SK-N-SH (cell line): ENCODE measurements around the gene RASD2. TPM values are rescaled to one million over a fixed set of nuclear protein-coding genes. Genes with fewer than 3 reads are reported as not detected.

Experiments
- CTCF ChIA-PET: fragments of 300-600, 350-600 bp; formaldehyde crosslinking; extraction: SDS; loops from one replicate; lab custom pipeline; 2021; lab: Yijun Ruan, JAX
- POLR2A ChIA-PET: fragments of 350-600 bp; sonication (Branson Sonifier 250); formaldehyde crosslinking; extraction: SDS; loops from one replicate; lab custom pipeline; 2020; ENCODE audit warnings: antibody characterized with exemption, inconsistent platforms; lab: Yijun Ruan, JAX
- DNase-seq: peaks from one replicate; pipeline ENCODE4 v3.0.0; 2012
- H2AFZ ChIP-seq: fragments of 200-600 bp; sonication (generic); 2 replicates; pipeline ENCODE4 v1.8.1; 2016; ENCODE audit warnings: antibody characterized with exemption, mild to moderate bottlenecking, low read depth
- H3F3A ChIP-seq: fragments of 200-600 bp; sonication (generic); replicated peaks from 2 replicates; pipeline ENCODE3; 2016; ENCODE audit warnings: antibody characterized with exemption, mild to moderate bottlenecking; ENCODE audit not compliant: insufficient read depth
- H3K27ac ChIP-seq, 2 experiments: fragments of 200-500 bp in 1 of 2; fragments of 200-600 bp in 1 of 2; sonication (Bioruptor generic) in 1 of 2; sonication (generic), shearing (Covaris generic) in 1 of 2; 2 replicates each; pipeline versions ENCODE4 v1.5.1 to v1.6.1; 2014 to 2016; ENCODE audit warnings: low read depth in 2 of 2, inconsistent platforms in 1 of 2, low read length in 1 of 2, mild to moderate bottlenecking in 1 of 2, mixed read lengths in 1 of 2
- H3K27me3 ChIP-seq: fragments of 200-600 bp; sonication (generic), shearing (Covaris generic); 2 replicates; pipeline ENCODE4 v1.6.1; 2016; ENCODE audit warnings: mixed run types; ENCODE audit not compliant: insufficient read depth
- H3K36me3 ChIP-seq, 2 experiments: fragments of 200-500 bp in 1 of 2; fragments of 200-600 bp in 1 of 2; sonication (Bioruptor generic) in 1 of 2; sonication (generic) in 1 of 2; replicated peaks in 1 of 2; 2 replicates each; pipeline versions ENCODE3 to v1.5.1; 2014 to 2016; ENCODE audit warnings: low read length in 1 of 2, mild to moderate bottlenecking in 1 of 2; ENCODE audit not compliant: insufficient read depth in 2 of 2, control insufficient read depth in 1 of 2
- H3K4me1 ChIP-seq, 2 experiments: fragments of 200-500 bp in 1 of 2; fragments of 200-600 bp in 1 of 2; sonication (Bioruptor generic) in 1 of 2; sonication (generic), shearing (Covaris generic) in 1 of 2; 2 replicates each; pipeline versions ENCODE4 v1.5.1 to v1.6.1; 2014 to 2016; ENCODE audit warnings: low read depth in 1 of 2, low read length in 1 of 2, mixed run types in 1 of 2; ENCODE audit not compliant: insufficient read depth in 2 of 2, control insufficient read depth in 1 of 2
- H3K4me2 ChIP-seq: fragments of 200-600 bp; sonication (generic), shearing (Covaris generic); 2 replicates; pipeline ENCODE4 v1.6.1; 2017; ENCODE audit warnings: mixed run types
- H3K4me3 ChIP-seq, 2 experiments: fragments of 200-500 bp in 1 of 2; fragments of 200-600 bp in 1 of 2; sonication (Bioruptor generic) in 1 of 2; sonication (generic), shearing (Covaris generic) in 1 of 2; 2 replicates each; pipeline versions ENCODE4 v1.5.1 to v1.8.1; 2014 to 2016; ENCODE audit warnings: low read depth in 2 of 2, inconsistent platforms in 1 of 2, low read length in 1 of 2, mild to moderate bottlenecking in 1 of 2, mixed read lengths in 1 of 2, moderate library complexity in 1 of 2
- H3K79me2 ChIP-seq: fragments of 200-600 bp; sonication (generic); 2 replicates; pipeline ENCODE4 v1.8.1; 2017; ENCODE audit warnings: mild to moderate bottlenecking; ENCODE audit not compliant: insufficient read depth
- H3K9ac ChIP-seq: fragments of 200-600 bp; sonication (generic); 2 replicates; pipeline ENCODE4 v1.6.1; 2017; ENCODE audit warnings: mixed run types
- H3K9me2 ChIP-seq: fragments of 200-600 bp; sonication (generic); 2 replicates; pipeline ENCODE4 v1.6.1; 2017; ENCODE audit warnings: mixed run types
- H3K9me3 ChIP-seq: fragments of 200-600 bp; sonication (generic); 2 replicates; pipeline ENCODE4 v1.6.1; 2017; ENCODE audit warnings: mixed run types, mild to moderate bottlenecking, moderate library complexity
- H4K20me1 ChIP-seq: fragments of 200-600 bp; sonication (generic); 2 replicates; pipeline ENCODE4 v1.6.1; 2017; ENCODE audit warnings: mild to moderate bottlenecking, mixed run types; ENCODE audit not compliant: insufficient read depth
- CTCF ChIP-seq: fragments of 200-600 bp; sonication (generic); IDR thresholded peaks from 2 replicates; pipeline ENCODE4 v1.6.1; 2017; ENCODE audit warnings: antibody characterized with exemption, mild to moderate bottlenecking, moderate library complexity
- ELF1 ChIP-seq: IDR thresholded peaks from 2 replicates; pipeline ENCODE4 v1.4.0; 2012
- EP300 ChIP-seq, 2 experiments: IDR thresholded peaks; 2 replicates each; pipeline versions ENCODE4 v1.4.0 to v1.6.1; 2012; ENCODE audit warnings: borderline replicate concordance in 1 of 2, low read depth in 1 of 2, low read length in 1 of 2
- FOSL2 ChIP-seq: IDR thresholded peaks from 2 replicates; pipeline ENCODE4 v1.4.0; 2012; ENCODE audit warnings: low read depth, mild to moderate bottlenecking, moderate library complexity, borderline replicate concordance
- FOXJ3 ChIP-seq: sonication (generic); formaldehyde crosslinking; IDR thresholded peaks from 2 replicates; pipeline ENCODE4 v1.5.1; 2020; ENCODE audit warnings: mild to moderate bottlenecking, missing genetic modification reagents
- IRF3 ChIP-seq: fragments of 150-350 bp; IDR thresholded peaks from 2 replicates; pipeline ENCODE4 v1.6.1; 2016; ENCODE audit warnings: mild to moderate bottlenecking, low read depth, low read length
- MAX ChIP-seq: IDR thresholded peaks from 2 replicates; pipeline ENCODE4 v1.4.0; 2012; ENCODE audit warnings: low read depth
- MXI1 ChIP-seq: IDR thresholded peaks from 2 replicates; pipeline ENCODE4 v1.6.1; 2012; ENCODE audit warnings: mild to moderate bottlenecking, low read depth, low read length, improper control_type of control experiment
- POLR2AphosphoS5 ChIP-seq: IDR thresholded peaks from 2 replicates; pipeline ENCODE4 v1.6.1; 2012; ENCODE audit warnings: low read depth, low read length
- RAD21 ChIP-seq: IDR thresholded peaks from 2 replicates; pipeline ENCODE4 v1.6.1; 2012; ENCODE audit warnings: mild to moderate bottlenecking, low read length
- RCOR1 ChIP-seq: fragments of 150-350 bp; IDR thresholded peaks from 2 replicates; pipeline ENCODE4 v1.6.1; 2017; ENCODE audit warnings: antibody characterized with exemption, low read length
- REST ChIP-seq: IDR thresholded peaks from 2 replicates; pipeline ENCODE4 v1.6.1; 2012; ENCODE audit warnings: mild to moderate bottlenecking, low read depth, low read length, moderate library complexity
- RXRA ChIP-seq: IDR thresholded peaks from 2 replicates; pipeline ENCODE4 v1.4.0; 2012; ENCODE audit warnings: low read depth, mild to moderate bottlenecking, borderline replicate concordance
- SIN3A ChIP-seq: IDR thresholded peaks from 2 replicates; pipeline ENCODE4 v1.6.1; 2012; ENCODE audit warnings: low read depth, mild to moderate bottlenecking, low read length, moderate library complexity, borderline replicate concordance
- TAF1 ChIP-seq: IDR thresholded peaks from 2 replicates; pipeline ENCODE4 v1.6.1; 2012; ENCODE audit warnings: low read depth, mild to moderate bottlenecking, low read length, moderate library complexity, borderline replicate concordance
- TEAD4 ChIP-seq: IDR thresholded peaks from 2 replicates; pipeline ENCODE4 v1.4.0; 2012; ENCODE audit warnings: mild to moderate bottlenecking, borderline replicate concordance; ENCODE audit not compliant: insufficient read depth
- YY1 ChIP-seq: IDR thresholded peaks from 2 replicates; pipeline ENCODE4 v1.4.0; 2012; ENCODE audit warnings: low read depth, mild to moderate bottlenecking
- ZBTB33 ChIP-seq: IDR thresholded peaks from 2 replicates; pipeline ENCODE4 v1.4.0; 2012; ENCODE audit warnings: low read depth, borderline replicate concordance
- WGBS: methylation state at CpG from one replicate; pipeline ENCODE4 v1.1.6; 2017; ENCODE audit warnings: low lambda C conversion rate; 5-methylcytosine and 5-hydroxymethylcytosine counted together
- polyA plus RNA-seq, 3 experiments: library from polyadenylated mRNA; depleted of rRNA; stranded (reverse); fragments of >200 nt; gene quantifications; 2 replicates each; pipeline ENCODE4 v1.2.3, GENCODE V29; 2012

Gene RASD2
- polyA plus RNA-seq, 1 of the 3 experiments (the other 2 are of a cell fraction): 0.30 TPM

GRCh38 chr22:35597692-35598395, 57.2 kb downstream of the RASD2 start:
- TF ChIP-seq MXI1: no peak
- TF ChIP-seq SIN3A: no peak
- no peak for TF ChIP-seq RCOR1
- no peak for TF ChIP-seq FOXJ3 (CRISPR knock-in tag)
- no peak for TF ChIP-seq CTCF
- no peak for TF ChIP-seq RXRA
- no peak for TF ChIP-seq ELF1
- TF ChIP-seq IRF3: no peak
- TF ChIP-seq EP300 (IDR thresholded peaks at IDR 0.05; ENCODE audit: borderline replicate concordance in 1 of 2, low read depth in 1 of 2, low read length in 1 of 2): no peak
- TF ChIP-seq MAX: no peak
- TF ChIP-seq TEAD4: no peak
- TF ChIP-seq FOSL2: no peak
- no peak for TF ChIP-seq REST
- TF ChIP-seq YY1: no peak
- no peak for TF ChIP-seq RAD21
- no peak for TF ChIP-seq TAF1
- TF ChIP-seq POLR2AphosphoS5: no peak
- TF ChIP-seq ZBTB33: no peak
- TF ChIP-seq, all 33 proteins: peak for 0
- Histone ChIP-seq H3K4me1 (peaks cover 0 to 1% of the 10 kb centered on the region in 2 experiments; a peak in 1 of 4 replicates), H3K9me2 (no peaks in the 10 kb centered on the region), H2AFZ (no peak overlapping the region), H3K9ac (no peak overlapping the region), H3K27ac (no peak overlapping the region), H3K9me3 (no peaks in the 10 kb centered on the region), H3K4me3 (no peak overlapping the region), H3K4me2 (no peak overlapping the region), H3K36me3 (no peaks in the 10 kb centered on the region), H3F3A (no peaks in the 10 kb centered on the region), H3K27me3 (no peaks in the 10 kb centered on the region), H4K20me1 (no peaks in the 10 kb centered on the region), H3K79me2 (no peaks in the 10 kb centered on the region)
- DNase-seq: no peak
- POLR2A ChIA-PET: no interaction called here
- 80% methylated on average over 5 of the region's 16 CpGs for WGBS
- CTCF ChIA-PET: interaction anchor here (0.6 kb wide), 1 partner anchor 217 kb away, joined by 3 read pairs; no protein-coding TSS in a partner anchor
